Kidney (tissue), 14 donors: ENCODE data around the gene DPYSL4. TPM values are rescaled to one million over a fixed set of nuclear protein-coding genes. Genes with fewer than 3 reads are reported as not detected.
A peak's percentile ranks its signal among the peaks of the same experiment; 100 is the strongest.

Experiments used
- DNase-seq, 5 donors: peaks; one replicate each; pipeline ENCODE4 v3.0.0-alpha.2; 2013 to 2020
- FAIRE-seq: peaks from 2 replicates; lab custom pipeline; 2012; peaks lifted over from hg19 to GRCh38; lab: Jason Lieb, UNC
- H3K27ac ChIP-seq, 2 donors: one replicate each; pipeline ENCODE4 v1.7.0; 2013; ENCODE audit warnings: low read depth in 2 of 2, low read length in 2 of 2, inconsistent platforms in 1 of 2
- H3K27me3 ChIP-seq: one replicate; pipeline ENCODE4 v1.7.1; 2013; ENCODE audit warnings: low read length, inconsistent platforms; ENCODE audit not compliant: control insufficient read depth, insufficient read depth
- H3K36me3 ChIP-seq, 3 donors: one replicate each; pipeline versions ENCODE4 v1.7.0 to v1.7.1; 2013; ENCODE audit warnings: low read length in 3 of 3, control low read depth in 1 of 3, inconsistent platforms in 1 of 3; ENCODE audit not compliant: insufficient read depth in 3 of 3, control insufficient read depth in 2 of 3
- H3K4me1 ChIP-seq, 3 donors: one replicate each; pipeline versions ENCODE4 v1.7.0 to v1.7.1; 2013; ENCODE audit warnings: low read length in 3 of 3, inconsistent platforms in 1 of 3, low read depth in 1 of 3; ENCODE audit not compliant: control insufficient read depth in 2 of 3, insufficient read depth in 2 of 3
- H3K4me3 ChIP-seq, 3 donors: one replicate each; pipeline versions ENCODE4 v1.7.0 to v1.8.1; 2013; ENCODE audit warnings: low read length in 3 of 3, control low read depth in 1 of 3, inconsistent platforms in 1 of 3
- H3K9ac ChIP-seq, 3 donors: one replicate each; pipeline versions ENCODE4 v1.7.0 to v1.7.1; 2013; ENCODE audit warnings: low read length in 3 of 3, control low read depth in 1 of 3, inconsistent platforms in 1 of 3
- H3K9me3 ChIP-seq, 3 donors: one replicate each; pipeline versions ENCODE4 v1.7.0 to v1.7.1; 2013; ENCODE audit warnings: low read length in 3 of 3, control low read depth in 1 of 3, inconsistent platforms in 1 of 3; ENCODE audit not compliant: control insufficient read depth in 2 of 3, insufficient read depth in 1 of 3
- intact Hi-C: fragments of 100-400 bp; cut with DNase I; formaldehyde crosslinking; loops from one replicate; pipeline ENCODE4 v1.11.1; 2022
- polyA plus RNA-seq: library from polyadenylated mRNA; stranded (reverse); fragments of 350-450 nt; fragmentation: Illumina TruSeq; extraction: RNeasy Lipid Tissue Mini Kit (QIAGEN cat#74804); gene quantifications from one replicate; pipeline ENCODE4 v1.2.3, GENCODE V29; 2014; ENCODE audit warnings: low read depth, low replicate concordance; ENCODE audit not compliant: insufficient read depth
- total RNA-seq: library from RNA; stranded (reverse); fragmentation: NEBNext Ultra II Directional; extraction: Animal tissue kit (Norgen Biotek cat#: 25700); gene quantifications from one replicate; pipeline ENCODE4 v1.2.1, GENCODE V29; 2021
- TF ChIP-seq, protein P1 (sequence below): IDR thresholded peaks from 3 replicates; pipeline ENCODE4 v1.5.1; 2012; ENCODE audit warnings: mild to moderate bottlenecking, moderate library complexity, borderline replicate concordance; ENCODE audit not compliant: insufficient read depth; ENCODE audit errors: extremely low read depth
- donor health status: control.
- donor health status: control.
- donor health status: control.
- donor health status: control.
- donor health status: control.
- donor health status: DM: yes; HTN: yes; CAD: no.
- donor health status: Normal renal cell carcinoma (clear cell type).

Gene DPYSL4
- total and polyA plus RNA-seq, 2 donors from 2014 or later: 0.60 TPM; not detected in 1

DNA sequence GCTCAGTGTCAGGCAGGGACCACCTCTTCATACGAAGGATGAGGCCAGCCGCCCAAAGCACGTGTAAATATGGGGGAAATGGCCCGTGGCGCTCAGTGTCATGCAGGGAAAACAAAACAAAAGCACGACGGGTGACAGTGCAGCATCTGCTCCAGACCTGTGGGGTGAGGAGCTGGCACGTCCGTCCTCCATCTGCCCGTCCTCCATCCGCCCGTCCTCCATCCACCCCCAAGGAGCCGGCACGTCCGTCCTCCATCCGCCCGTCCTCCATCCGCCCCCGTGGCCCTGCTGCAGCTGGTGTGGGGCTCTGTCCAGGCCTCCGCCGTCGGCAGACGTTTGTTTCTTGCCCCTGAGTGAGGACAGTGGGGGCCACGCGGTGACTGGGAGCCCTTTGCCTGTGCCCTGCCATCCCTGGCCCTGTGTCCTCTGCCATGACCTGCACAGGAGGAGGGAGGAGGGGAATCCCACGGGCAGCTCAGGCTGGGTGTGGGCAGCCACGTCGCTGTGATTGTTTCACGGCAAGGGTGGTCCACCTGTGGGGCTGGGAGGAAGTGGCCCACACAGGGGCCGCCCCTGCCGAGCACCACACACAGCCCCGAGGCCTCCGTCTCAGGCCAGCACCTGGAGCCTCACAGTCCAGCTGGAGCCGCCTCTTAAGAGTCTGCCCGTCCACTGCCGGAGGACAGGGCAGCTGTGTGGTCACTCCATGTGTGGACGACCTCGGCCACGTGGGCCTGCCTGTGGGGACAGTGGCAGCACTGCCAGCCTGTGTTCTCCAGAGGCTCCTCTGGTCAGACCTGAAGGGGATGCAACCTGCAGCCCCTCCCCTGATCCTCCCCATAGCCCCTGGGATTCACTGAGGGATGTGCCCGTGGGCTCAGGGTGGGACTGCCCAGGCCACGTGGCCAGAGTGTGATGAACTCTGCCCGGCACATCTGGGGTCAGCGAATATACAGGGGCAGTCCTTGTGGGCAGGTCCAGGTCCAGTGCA lies 38.2 kb upstream of the DPYSL4 start:
- intact Hi-C loops: no loop called here
- Histone ChIP-seq H3K36me3 (no peaks in the 10 kb centered on the region), H3K27ac (no peak overlapping the region), H3K9me3 (no peaks in the 10 kb centered on the region), H3K4me3 (no peak overlapping the region), H3K4me1 (no peaks in the 10 kb centered on the region), H3K27me3 (no peaks in the 10 kb centered on the region), H3K9ac (no peak overlapping the region)
- TF ChIP-seq, protein P1, sequence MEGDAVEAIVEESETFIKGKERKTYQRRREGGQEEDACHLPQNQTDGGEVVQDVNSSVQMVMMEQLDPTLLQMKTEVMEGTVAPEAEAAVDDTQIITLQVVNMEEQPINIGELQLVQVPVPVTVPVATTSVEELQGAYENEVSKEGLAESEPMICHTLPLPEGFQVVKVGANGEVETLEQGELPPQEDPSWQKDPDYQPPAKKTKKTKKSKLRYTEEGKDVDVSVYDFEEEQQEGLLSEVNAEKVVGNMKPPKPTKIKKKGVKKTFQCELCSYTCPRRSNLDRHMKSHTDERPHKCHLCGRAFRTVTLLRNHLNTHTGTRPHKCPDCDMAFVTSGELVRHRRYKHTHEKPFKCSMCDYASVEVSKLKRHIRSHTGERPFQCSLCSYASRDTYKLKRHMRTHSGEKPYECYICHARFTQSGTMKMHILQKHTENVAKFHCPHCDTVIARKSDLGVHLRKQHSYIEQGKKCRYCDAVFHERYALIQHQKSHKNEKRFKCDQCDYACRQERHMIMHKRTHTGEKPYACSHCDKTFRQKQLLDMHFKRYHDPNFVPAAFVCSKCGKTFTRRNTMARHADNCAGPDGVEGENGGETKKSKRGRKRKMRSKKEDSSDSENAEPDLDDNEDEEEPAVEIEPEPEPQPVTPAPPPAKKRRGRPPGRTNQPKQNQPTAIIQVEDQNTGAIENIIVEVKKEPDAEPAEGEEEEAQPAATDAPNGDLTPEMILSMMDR: no peak
- DNase-seq: peak in 1 of 5 donors; percentile 71
- FAIRE-seq: no peak

DNA sequence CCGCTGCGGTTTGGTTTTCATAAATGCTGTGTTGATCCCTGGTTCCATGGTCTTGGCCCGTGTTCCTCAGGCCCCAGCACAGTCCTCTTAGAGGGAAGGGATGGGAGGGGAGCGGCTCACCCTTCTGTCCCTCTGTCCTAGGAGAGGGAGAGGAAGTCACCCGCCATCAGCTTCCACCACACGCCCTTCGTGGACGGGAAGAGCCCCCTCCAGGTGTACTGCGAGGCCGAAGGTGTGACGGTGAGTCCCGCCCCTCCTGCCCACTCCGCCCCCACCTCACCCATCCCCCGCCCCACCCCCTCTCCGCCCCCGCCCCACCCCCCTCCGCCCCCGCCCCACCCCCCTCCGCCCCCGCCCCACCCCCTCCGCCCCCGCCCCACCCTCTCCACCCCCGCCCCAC lies 37.5 kb upstream of the DPYSL4 start:
- DNase-seq: peak in 1 of 5 donors; percentile 41
- Histone ChIP-seq H3K36me3 (no peaks in the 10 kb centered on the region), H3K9me3 (no peaks in the 10 kb centered on the region), H3K9ac (no peak overlapping the region), H3K4me3 (no peak overlapping the region), H3K27me3 (no peaks in the 10 kb centered on the region), H3K4me1 (no peaks in the 10 kb centered on the region), H3K27ac (no peak overlapping the region)
- intact Hi-C loops: no loop called here
- no peak for FAIRE-seq
- TF ChIP-seq, protein P1: no peak

- TF ChIP-seq, protein P1: no peak
- no peak overlapping the region for H3K27ac ChIP-seq
- FAIRE-seq: no peak
- no peaks in the 10 kb centered on the region for H3K36me3 ChIP-seq
- H3K27me3 ChIP-seq: no peaks in the 10 kb centered on the region
- no peaks in the 10 kb centered on the region for H3K9me3 ChIP-seq
- no peaks in the 10 kb centered on the region for H3K4me1 ChIP-seq
- H3K4me3 ChIP-seq: no peak overlapping the region
- peak in 1 of 5 donors; percentile 44 for DNase-seq
- intact Hi-C loops: no loop called here
- no peak overlapping the region for H3K9ac ChIP-seq
Measured at GRCh38 chr10:132149917-132150316, 36.8 kb upstream of the DPYSL4 start.
